CD4-positive, alpha-beta T cell treated with Interleukin-2 at 100 ng/mL for 4 hours (primary cell): ENCODE data around the gene CNPPD1.

ENCODE experiments used
- DNase-seq: peaks from one replicate; pipeline ENCODE4 v3.0.0-alpha.2; 2020; ENCODE audit warnings: low spot score

The CNPPD1 gene

GRCh38 chr2:219179601-219180465 is 3.1 kb upstream of the CNPPD1 start:
- DNase-seq: no peak

- peak; percentile 24 for DNase-seq
Observed at GRCh38 chr2:219178377-219179175, 1.9 kb upstream of the CNPPD1 start.

- DNase-seq: peak; percentile 91
Observed at GRCh38 chr2:219177552-219178376, 1.0 kb upstream of the CNPPD1 start, which contains the start of gene RETREG2. Gene RETREG2 (plus strand): TSS chr2:219178275. CDS start chr2:219178353, 78 bp downstream.

GRCh38 chr2:219175928-219176817 is 552 bp downstream of the CNPPD1 start:
- peak; percentile 23 for DNase-seq

- DNase-seq: no peak
Observed at GRCh38 chr2:219175486-219175885, 1.2 kb downstream of the CNPPD1 start.

- DNase-seq: no peak
Observed at GRCh38 chr2:219174801-219175200, 1.9 kb downstream of the CNPPD1 start.

GRCh38 chr2:219174146-219174545 is 2.6 kb downstream of the CNPPD1 start:
- no peak for DNase-seq

- no peak for DNase-seq
Observed at GRCh38 chr2:219173176-219173575, 3.5 kb downstream of the CNPPD1 start.

- no peak for DNase-seq
Observed at GRCh38 chr2:219172231-219173154, 4.2 kb downstream of the CNPPD1 start.

GRCh38 chr2:219171231-219171651 is 5.5 kb downstream of the CNPPD1 start:
- DNase-seq: peak; percentile 63

GRCh38 chr2:219169930-219170654 is 6.6 kb downstream of the CNPPD1 start, which contains the start of gene SLC23A3:
Gene SLC23A3 (minus strand): TSS chr2:219170029. CDS start chr2:219169984, 45 bp downstream.
- no peak for DNase-seq

- no peak for DNase-seq
Observed at GRCh38 chr2:219168932-219169331, 7.8 kb downstream of the CNPPD1 start.

- no peak for DNase-seq
Observed at GRCh38 chr2:219168526-219168925, 8.2 kb downstream of the CNPPD1 start.

GRCh38 chr2:219167997-219168396 is 8.7 kb downstream of the CNPPD1 start:
- DNase-seq: no peak

- DNase-seq: no peak
Observed at GRCh38 chr2:219165058-219165911, 11.4 kb downstream of the CNPPD1 start.

- no peak for DNase-seq
Observed at GRCh38 chr2:219163156-219163555, 13.6 kb downstream of the CNPPD1 start.

- DNase-seq: no peak
Observed at GRCh38 chr2:219161097-219161496, 15.6 kb downstream of the CNPPD1 start.
